GM06990 (cell line): ENCODE data around the gene VPS29.

Source experiments
- DNase-seq: peaks from one replicate; pipeline ENCODE4 v3.0.0-alpha.2; 2011; ENCODE audit not compliant: insufficient read length; ENCODE audit errors: extremely low read depth
- H3K27me3 ChIP-seq: replicated peaks from 2 replicates; pipeline ENCODE4 v1.6.0; 2011; ENCODE audit warnings: low read length; ENCODE audit not compliant: control insufficient read depth, insufficient read depth
- H3K36me3 ChIP-seq: 2 replicates; pipeline ENCODE4 v1.5.1; 2011; ENCODE audit warnings: low read length; ENCODE audit not compliant: control insufficient read depth, insufficient read depth
- H3K4me3 ChIP-seq: replicated peaks from 2 replicates; pipeline ENCODE4 v1.5.1; 2011; ENCODE audit warnings: low read depth, mild to moderate bottlenecking, control low read depth, low read length
- TF ChIP-seq, protein P1 (sequence below): IDR thresholded peaks from 2 replicates; pipeline ENCODE4 v1.5.1; 2011; ENCODE audit warnings: low read length, control low read depth, mild to moderate bottlenecking, inconsistent platforms; ENCODE audit not compliant: insufficient read depth, poor library complexity, severe bottlenecking

Gene VPS29

DNA sequence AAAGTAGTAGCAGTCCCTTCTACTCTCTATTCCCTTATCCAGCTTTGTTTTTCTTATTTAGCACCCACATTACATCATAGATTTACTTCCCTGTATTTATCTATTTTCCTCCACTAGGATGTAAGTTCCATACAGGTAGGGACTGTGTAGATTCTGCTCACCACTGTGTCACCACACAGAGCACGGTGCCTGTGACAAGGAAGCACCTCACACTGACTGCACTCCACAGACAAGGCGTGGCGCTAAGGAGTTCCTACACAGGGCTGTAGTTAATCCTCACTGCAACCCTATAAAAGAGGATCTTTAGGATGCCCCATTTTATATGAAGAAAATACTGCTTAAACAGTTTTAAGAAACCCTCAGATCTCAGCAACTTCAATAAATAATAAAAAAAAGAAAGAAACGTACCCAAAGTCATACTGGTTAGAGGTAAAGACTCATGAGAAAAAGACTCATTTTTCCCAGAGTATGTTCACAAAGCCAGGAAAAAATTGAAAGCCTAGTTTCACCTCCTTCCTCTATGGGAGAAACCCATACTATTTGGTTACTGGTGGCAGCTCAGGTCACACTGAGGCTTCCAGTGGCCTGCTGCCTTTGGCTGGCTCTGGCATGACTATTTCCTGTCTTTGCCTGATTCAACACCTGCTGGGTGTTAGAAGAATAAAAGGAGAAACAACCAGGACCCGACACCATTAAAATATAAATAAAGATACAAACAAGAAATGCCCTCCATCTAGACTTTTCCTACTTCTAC lies 37.1 kb upstream of the VPS29 start:
- Histone ChIP-seq H3K36me3 (peaks cover 12% of the 10 kb centered on the region), H3K4me3 (no peak overlapping the region), H3K27me3 (no peaks in the 10 kb centered on the region)
- DNase-seq, result no peak
- TF ChIP-seq, protein P1, sequence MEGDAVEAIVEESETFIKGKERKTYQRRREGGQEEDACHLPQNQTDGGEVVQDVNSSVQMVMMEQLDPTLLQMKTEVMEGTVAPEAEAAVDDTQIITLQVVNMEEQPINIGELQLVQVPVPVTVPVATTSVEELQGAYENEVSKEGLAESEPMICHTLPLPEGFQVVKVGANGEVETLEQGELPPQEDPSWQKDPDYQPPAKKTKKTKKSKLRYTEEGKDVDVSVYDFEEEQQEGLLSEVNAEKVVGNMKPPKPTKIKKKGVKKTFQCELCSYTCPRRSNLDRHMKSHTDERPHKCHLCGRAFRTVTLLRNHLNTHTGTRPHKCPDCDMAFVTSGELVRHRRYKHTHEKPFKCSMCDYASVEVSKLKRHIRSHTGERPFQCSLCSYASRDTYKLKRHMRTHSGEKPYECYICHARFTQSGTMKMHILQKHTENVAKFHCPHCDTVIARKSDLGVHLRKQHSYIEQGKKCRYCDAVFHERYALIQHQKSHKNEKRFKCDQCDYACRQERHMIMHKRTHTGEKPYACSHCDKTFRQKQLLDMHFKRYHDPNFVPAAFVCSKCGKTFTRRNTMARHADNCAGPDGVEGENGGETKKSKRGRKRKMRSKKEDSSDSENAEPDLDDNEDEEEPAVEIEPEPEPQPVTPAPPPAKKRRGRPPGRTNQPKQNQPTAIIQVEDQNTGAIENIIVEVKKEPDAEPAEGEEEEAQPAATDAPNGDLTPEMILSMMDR, result no peak

DNA sequence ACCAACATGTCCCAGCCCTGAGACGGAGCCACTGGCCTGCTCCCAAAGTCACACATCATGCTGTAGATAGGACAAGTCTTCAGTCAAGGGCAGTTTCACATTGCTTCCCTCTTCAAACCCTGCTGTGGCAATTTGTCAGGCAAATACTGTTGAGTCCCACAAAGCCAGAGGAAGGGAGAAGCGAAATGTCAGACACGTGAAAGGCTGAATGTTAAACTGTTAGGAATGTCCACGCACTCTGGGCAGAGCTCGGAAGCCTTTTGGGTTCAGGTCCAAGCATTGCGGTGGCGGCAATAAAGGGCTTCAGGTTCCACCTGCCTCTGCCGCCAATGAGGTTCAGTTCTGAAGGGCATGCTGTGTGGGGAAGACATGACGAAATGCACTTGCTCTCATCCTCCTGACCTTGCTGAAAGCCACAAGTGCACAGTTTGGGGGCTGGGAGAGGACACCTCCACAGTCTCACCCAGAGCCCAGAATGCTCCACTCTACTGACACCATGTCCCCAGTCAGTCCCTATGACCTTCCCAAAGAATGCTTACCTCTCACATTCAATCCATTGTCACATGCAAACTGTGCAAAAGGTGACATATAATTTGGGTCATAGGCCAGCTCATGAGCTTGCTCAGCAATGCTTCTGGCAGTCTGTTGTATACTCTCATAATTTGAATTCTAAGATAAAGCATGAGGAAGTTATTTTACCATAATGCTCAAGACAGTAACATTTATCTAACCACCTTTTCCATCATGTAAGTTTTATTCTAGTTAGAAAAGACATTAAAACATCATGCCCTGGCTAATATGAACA lies 35.9 kb upstream of the VPS29 start:
- DNase-seq, result no peak
- Histone ChIP-seq H3K4me3 (no peak overlapping the region), H3K27me3 (no peaks in the 10 kb centered on the region), H3K36me3 (peaks cover 10% of the 10 kb centered on the region)
- TF ChIP-seq, protein P1, result no peak

DNA sequence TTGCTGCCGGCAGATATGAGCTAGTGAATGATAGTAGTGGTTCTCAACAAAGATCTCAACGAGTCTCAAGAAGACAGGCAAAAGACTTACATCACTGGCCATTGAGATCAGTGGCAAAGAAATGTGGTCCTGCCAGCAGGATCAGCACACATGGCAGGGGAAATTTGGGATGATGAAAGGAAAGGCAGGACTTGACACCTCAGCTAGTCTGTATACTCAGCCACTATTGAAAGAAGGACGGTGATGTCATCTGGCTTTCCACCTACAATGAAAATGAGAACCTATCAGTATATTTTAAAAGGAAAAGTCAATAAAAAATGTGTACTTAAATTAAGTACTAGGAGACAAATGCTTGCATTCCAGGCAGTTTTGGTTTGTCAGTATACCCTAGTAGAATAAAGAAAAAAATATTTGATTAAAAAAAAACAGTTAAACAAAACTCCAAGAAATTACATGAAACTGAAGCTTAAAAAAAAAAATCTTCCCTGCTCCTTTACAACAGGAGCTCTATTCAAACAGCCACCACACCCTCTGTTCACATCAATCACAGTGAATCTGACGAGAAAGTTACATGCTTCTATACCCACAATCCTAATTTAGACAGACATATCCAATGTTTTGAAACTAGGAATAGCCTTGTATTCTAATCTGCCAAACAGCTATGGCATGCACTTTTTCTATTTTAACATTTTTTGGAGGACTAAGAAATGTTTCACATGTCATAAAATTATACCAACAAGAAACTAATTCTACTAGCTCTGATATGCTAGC lies 35.1 kb upstream of the VPS29 start:
- no peak for DNase-seq
- H3K27me3 ChIP-seq, result no peaks in the 10 kb centered on the region

DNA sequence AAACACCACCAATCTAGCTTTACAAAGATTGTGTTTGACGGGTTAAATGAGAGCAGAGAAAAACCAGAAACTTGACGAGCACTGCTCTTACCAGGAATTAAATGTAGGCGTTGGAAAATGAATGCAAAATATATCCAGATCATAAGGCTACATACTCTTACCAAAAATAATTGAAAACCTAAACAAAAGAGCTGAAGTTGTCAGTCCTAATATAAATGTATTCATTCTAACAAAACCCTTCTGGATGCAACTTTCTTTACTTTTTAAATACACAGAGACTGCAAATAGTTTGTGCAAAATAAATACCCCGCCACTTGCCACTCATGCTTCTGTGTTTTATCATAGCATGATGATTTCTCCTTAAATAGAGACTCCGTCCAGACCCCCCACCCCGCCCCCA lies 32.9 kb upstream of the VPS29 start:
- Histone ChIP-seq H3K27me3 (no peaks in the 10 kb centered on the region), H3K4me3 (no peak overlapping the region), H3K36me3 (peaks cover 10% of the 10 kb centered on the region)
- TF ChIP-seq, protein P1, result no peak
- DNase-seq, result no peak

More for the DNA sequence above, 35.1 kb upstream of the VPS29 start:
- no peak overlapping the region for H3K4me3 ChIP-seq
- TF ChIP-seq, protein P1, result no peak
- H3K36me3 ChIP-seq, result peaks cover 10% of the 10 kb centered on the region

DNA sequence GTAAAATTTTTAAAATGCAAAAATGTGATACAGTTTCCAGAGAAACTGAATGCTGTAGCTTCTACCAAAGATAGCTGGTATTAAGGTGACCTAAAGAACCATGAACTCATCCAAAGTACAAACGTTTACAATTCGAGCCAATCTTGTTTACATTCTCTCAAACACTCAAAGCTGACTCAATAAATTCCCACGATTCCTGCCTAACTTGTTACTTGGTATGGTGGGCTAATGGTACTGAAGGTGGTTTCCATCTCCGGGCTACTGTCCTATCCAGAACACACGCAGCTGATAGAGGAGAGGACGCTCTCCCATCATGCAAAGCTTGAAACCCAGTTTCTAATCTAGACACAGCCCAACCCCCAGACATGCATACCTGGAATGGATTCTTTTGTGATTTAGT lies 31.7 kb upstream of the VPS29 start:
- DNase-seq, result no peak
- TF ChIP-seq, protein P1, result no peak

More for the DNA sequence above, 31.7 kb upstream of the VPS29 start:
- Histone ChIP-seq H3K4me3 (no peak overlapping the region), H3K27me3 (no peaks in the 10 kb centered on the region), H3K36me3 (peaks cover 12% of the 10 kb centered on the region)
